ENCODE measurements around the gene BACH2.
A peak's percentile ranks its signal among the peaks of the same experiment; 100 is the strongest.

Gene BACH2

DNA sequence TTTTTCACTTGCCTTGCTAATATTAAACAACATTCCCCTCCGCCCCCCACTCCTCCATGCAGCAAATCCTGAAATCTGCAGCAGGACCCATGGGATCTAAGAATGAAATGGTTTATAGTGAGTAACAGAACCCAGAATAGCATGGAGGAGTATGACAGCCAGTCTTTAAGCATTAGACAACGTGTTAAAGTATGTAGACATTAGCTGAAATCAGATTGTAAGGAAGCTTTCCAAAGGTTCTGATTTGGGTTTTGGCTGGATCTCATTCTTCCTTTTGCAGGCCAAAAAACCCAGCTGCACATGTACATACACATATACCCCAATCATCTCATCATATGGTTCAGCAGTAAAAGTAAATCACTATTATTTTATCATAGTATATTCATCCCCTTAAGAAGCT, 275.9 kb downstream of the BACH2 start:
- in situ Hi-C loops (cut with HindIII; ENCODE audit: low sequenced_read_pairs) = no loop called here
- H3K4me3 ChIP-seq (ENCODE audit: low read depth, low read length) = no peak overlapping the region
- DNase-seq (ENCODE audit: low read depth, low spot score) = no peak
- TF ChIP-seq CTCF (IDR thresholded peaks at IDR 0.05; ENCODE audit: low read depth, low read length) = no peak

DNA sequence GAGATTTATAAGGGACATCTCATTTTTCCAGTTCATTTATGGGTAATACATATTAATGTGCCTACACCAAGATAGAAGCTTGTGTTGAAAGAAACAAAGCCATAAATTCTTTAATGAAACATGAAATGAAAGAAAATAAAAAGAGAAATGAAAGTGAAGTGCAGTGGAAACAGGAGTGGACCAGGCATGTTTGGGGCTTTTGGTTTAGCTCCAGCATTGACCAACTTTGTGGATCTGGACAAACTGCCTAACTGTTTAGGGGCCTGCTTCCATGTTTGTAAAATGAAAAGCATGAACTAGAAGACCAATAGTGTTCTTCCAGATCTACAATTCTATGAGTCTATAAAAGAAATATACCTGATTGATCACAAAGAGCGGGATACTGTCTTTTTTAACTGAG, 277.4 kb downstream of the BACH2 start:
- no peak overlapping the region for H3K4me3 ChIP-seq (ENCODE audit: low read depth, low read length)
- in situ Hi-C loops (cut with HindIII; ENCODE audit: low sequenced_read_pairs) = no loop called here
- TF ChIP-seq CTCF (IDR thresholded peaks at IDR 0.05; ENCODE audit: low read depth, low read length) = no peak
- DNase-seq (ENCODE audit: low read depth, low spot score) = no peak

DNA sequence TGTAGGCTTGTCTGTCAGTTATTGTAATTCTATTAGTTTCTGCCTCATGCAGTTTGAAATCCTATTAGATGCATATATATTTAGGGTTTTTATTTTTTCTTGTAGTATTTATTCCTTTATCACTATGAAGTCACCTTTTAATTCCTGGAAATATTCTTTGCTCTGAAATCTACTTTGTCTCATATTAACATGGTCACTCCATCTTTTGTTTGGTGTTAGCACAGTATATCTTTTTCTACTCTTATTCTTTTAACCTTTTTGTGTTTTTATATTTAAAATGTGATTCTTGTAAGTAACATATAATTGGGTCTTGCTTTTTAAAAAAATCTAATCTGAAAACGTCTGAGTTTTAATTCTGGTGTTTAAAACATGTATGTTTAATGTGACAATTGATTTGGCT, 280.8 kb downstream of the BACH2 start:
- DNase-seq (ENCODE audit: low read depth, low spot score) = no peak
- no peak overlapping the region for H3K4me3 ChIP-seq (ENCODE audit: low read depth, low read length)
- TF ChIP-seq CTCF (IDR thresholded peaks at IDR 0.05; ENCODE audit: low read depth, low read length) = no peak
- in situ Hi-C loops (cut with HindIII; ENCODE audit: low sequenced_read_pairs) = no loop called here

DNA sequence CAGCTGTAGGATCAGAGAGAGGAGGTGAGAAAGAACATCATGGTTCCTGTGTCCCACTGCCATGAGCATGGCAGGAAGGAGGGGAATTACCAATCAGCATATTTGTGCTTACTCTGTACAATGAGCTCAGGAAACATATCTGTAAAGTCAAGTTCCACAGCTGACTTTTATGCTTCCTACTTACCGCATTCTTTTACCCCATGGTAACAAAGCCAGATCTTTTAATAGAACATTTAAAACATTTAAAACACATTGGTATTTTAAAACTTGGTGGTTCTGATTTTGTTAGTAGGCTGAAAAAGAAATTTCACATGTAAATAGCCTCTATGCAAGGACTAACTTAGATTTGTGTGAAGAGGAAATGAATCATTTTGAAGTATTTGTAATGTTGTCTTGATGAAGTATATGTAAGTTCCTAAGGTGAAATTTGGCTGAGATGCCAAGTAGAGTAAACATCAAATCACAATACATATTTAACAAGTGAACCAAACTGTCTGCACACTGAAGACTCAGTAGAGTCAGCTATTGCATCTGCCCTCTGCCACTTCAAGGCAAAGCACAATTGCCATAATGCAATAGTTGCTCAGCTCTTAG, 287.6 kb downstream of the BACH2 start:
- in situ Hi-C loops (cut with HindIII; ENCODE audit: low sequenced_read_pairs) = no loop called here
- no peak for TF ChIP-seq CTCF (IDR thresholded peaks at IDR 0.05; ENCODE audit: low read depth, low read length)
- no peak overlapping the region for H3K4me3 ChIP-seq (ENCODE audit: low read depth, low read length)
- peak; percentile 54 for DNase-seq (ENCODE audit: low read depth, low spot score)

GRCh38 chr6:90008189-90008907, 288.3 kb downstream of the BACH2 start:
- no peak for TF ChIP-seq CTCF (IDR thresholded peaks at IDR 0.05; ENCODE audit: low read depth, low read length)
- no peak for DNase-seq (ENCODE audit: low read depth, low spot score)
- no peak overlapping the region for H3K4me3 ChIP-seq (ENCODE audit: low read depth, low read length)
- in situ Hi-C loops (cut with HindIII; ENCODE audit: low sequenced_read_pairs) = no loop called here

GRCh38 chr6:90005048-90005827, 291.4 kb downstream of the BACH2 start:
- DNase-seq (ENCODE audit: low read depth, low spot score) = no peak
- no peak for TF ChIP-seq CTCF (IDR thresholded peaks at IDR 0.05; ENCODE audit: low read depth, low read length)
- no peak overlapping the region for H3K4me3 ChIP-seq (ENCODE audit: low read depth, low read length)
- in situ Hi-C loops (cut with HindIII; ENCODE audit: low sequenced_read_pairs) = no loop called here
